NB4 (cell line): ENCODE measurements around the gene NDUFB4.

Experiments
- DNase-seq: peaks from one replicate; pipeline ENCODE4 v3.0.0; 2010; ENCODE audit warnings: low read depth
- H3K4me3 ChIP-seq: one replicate; pipeline ENCODE4 v1.5.1; 2011; ENCODE audit warnings: mild to moderate bottlenecking, low read depth, low read length, moderate library complexity
- CTCF ChIP-seq: IDR thresholded peaks from one replicate; pipeline ENCODE4 v1.5.1; 2012; ENCODE audit warnings: low read depth, low read length
- MAX ChIP-seq: IDR thresholded peaks from 2 replicates; pipeline ENCODE4 v1.6.1; 2011; ENCODE audit warnings: low read depth, low read length
- MYC ChIP-seq: IDR thresholded peaks from 2 replicates; pipeline ENCODE4 v1.6.1; 2011; ENCODE audit warnings: low read depth, low read length
- POLR2A ChIP-seq: IDR thresholded peaks from 2 replicates; pipeline ENCODE4 v1.6.1; 2011; ENCODE audit warnings: mild to moderate bottlenecking; ENCODE audit not compliant: insufficient read length; ENCODE audit errors: extremely low read depth

Gene NDUFB4

GRCh38 chr3:120569222-120570057 is 26.7 kb upstream of the NDUFB4 start:
- H3K4me3 ChIP-seq = no peak overlapping the region
- DNase-seq = no peak

DNA sequence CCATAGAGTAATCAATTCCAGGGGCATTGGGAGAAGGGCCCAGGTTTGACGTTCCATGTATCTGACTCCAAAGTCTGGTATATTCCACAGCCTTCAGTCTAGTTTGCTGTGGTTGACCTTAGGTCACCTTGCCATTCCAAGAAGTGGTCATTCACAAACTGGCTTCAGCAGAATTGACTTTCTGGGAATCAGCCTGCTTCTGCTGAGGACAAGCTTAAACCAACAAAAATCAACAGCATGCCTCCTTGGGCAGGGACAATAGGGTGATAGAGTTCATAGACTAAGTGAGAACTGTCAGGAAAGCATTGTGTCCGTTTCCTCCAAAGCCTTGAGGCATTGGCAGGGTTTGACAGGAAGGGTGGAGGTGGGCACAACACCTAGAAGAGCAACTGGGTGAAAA is 24.1 kb upstream of the NDUFB4 start:
- DNase-seq = no peak
- H3K4me3 ChIP-seq = no peak overlapping the region
- no peak for TF ChIP-seq MYC
- TF ChIP-seq CTCF = no peak
- no peak for TF ChIP-seq POLR2A
- TF ChIP-seq MAX = no peak

More at GRCh38 chr3:120569222-120570057, 26.7 kb upstream of the NDUFB4 start:
- TF ChIP-seq MYC = no peak
- TF ChIP-seq CTCF = no peak
- no peak for TF ChIP-seq POLR2A
- TF ChIP-seq MAX = no peak

DNA sequence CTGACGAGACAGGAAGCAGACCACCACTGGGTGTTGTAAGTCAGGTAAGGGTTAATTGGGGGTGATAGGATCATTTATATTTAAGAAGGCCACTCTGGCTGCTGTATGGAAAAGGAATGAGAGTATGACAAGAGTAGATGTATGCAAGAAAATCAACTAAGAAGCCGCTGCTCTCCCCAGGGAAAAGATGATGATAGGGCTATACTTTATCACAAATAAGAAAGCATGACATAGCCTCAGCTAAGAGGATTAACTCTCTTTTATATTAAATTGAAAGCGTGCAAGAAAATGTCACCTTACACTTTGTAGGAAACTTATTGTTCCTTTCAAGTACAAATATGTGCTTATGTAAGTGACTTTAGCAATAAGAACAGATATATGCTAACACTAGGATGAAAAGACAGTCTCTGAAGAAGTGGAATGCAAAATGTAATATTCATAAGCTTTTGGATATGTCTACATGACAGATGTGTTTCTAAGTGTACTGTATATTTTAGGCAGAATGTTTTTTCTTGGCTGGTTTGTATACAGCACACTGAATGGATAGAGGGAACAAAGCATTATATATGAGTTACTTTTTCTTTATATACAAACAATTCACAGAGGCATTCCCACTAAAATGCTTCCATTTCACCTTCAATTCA is 8.7 kb upstream of the NDUFB4 start:
- TF ChIP-seq MAX (no peak), POLR2A (no peak), CTCF (no peak), MYC (no peak)
- H3K4me3 ChIP-seq = no peak overlapping the region
- no peak for DNase-seq

- no peak for TF ChIP-seq MAX
- TF ChIP-seq POLR2A = no peak
- TF ChIP-seq CTCF = no peak
- TF ChIP-seq MYC = no peak
- peak overlapping the region; percentile 97 for H3K4me3 ChIP-seq
- DNase-seq = no peak
Measured at GRCh38 chr3:120595788-120596115, 384 bp upstream of the NDUFB4 start.

DNA sequence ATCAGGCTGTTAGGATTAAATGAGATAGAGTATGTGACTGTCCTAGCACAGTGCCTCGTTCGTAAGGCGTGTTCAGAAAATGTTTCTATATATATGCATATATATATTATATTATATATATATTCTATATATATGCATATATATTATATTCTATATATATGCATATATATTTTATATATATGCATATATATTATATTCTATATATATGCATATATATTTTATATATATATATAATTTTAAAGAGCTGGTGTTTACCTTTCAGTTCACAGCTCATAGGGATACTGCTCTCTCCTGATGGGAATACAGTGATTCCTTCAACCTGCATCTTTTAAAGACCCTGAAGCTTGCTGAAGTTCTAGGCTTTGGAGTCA is 702 bp downstream of the NDUFB4 start:
- peak overlapping the region; percentile 97 for H3K4me3 ChIP-seq
- DNase-seq = no peak
- no peak for TF ChIP-seq MYC

GRCh38 chr3:120597445-120598049 is 1.4 kb downstream of the NDUFB4 start:
- H3K4me3 ChIP-seq = peak overlapping the region; percentile 97
- TF ChIP-seq POLR2A (no peak), MAX (no peak), CTCF (no peak), MYC (no peak)
- no peak for DNase-seq
